ENCODE measurements around the gene GEMIN5. TPM values are rescaled to one million over a fixed set of nuclear protein-coding genes. Genes with fewer than 3 reads are reported as not detected.

Gene GEMIN5
- total and polyA plus RNA-seq, 2 of the 13 experiments (the other 11 are each of a cell fraction or from before 2014, with no cell fraction given), result 6.6 to 28.6 TPM

DNA sequence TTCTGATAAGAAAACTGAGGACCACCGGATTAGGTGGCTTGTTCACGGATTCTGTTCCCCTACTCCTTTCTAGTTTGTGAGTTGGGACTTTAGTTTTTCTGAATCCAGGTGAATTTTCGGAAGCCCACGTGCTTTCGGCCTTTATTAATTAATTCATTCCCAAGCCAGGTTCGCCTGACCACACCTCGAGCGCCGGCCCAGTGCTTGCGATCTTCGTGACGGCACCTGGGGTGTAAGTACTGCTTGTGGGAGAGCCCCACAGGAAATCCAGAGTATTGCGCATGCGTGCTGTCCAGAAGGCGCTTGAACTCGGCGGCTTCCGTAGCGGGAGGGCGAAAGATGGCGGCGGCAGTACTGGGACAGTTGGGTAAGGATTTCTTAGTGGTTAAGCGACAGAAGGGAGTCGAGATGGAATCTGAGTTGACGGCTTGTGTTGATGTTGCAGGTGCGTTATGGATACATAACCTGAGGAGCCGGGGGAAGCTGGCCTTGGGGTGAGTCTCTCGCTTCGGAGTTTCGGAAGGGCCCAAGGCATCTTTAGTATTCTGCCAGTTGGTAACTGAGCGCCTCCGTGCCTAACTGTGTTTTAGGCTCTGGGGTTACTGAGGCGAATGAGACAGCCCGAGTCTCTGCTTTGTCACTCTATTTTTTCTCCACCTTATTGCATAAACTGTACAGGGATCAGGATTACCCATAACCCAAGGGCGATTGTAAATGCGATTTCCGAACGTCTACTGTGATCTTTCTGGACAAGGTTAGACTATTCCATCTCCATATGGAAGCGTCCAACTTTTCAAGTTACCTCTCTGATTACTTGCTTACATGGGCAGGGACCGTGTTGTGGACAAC lies 3.0 kb upstream of the GEMIN5 start, which contains the start of gene MRPL22 (continued):
- TF ChIP-seq, protein P1, sequence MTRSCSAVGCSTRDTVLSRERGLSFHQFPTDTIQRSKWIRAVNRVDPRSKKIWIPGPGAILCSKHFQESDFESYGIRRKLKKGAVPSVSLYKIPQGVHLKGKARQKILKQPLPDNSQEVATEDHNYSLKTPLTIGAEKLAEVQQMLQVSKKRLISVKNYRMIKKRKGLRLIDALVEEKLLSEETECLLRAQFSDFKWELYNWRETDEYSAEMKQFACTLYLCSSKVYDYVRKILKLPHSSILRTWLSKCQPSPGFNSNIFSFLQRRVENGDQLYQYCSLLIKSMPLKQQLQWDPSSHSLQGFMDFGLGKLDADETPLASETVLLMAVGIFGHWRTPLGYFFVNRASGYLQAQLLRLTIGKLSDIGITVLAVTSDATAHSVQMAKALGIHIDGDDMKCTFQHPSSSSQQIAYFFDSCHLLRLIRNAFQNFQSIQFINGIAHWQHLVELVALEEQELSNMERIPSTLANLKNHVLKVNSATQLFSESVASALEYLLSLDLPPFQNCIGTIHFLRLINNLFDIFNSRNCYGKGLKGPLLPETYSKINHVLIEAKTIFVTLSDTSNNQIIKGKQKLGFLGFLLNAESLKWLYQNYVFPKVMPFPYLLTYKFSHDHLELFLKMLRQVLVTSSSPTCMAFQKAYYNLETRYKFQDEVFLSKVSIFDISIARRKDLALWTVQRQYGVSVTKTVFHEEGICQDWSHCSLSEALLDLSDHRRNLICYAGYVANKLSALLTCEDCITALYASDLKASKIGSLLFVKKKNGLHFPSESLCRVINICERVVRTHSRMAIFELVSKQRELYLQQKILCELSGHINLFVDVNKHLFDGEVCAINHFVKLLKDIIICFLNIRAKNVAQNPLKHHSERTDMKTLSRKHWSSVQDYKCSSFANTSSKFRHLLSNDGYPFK (CRISPR knock-in tag; IDR thresholded peaks at IDR 0.05; ENCODE audit: borderline replicate concordance), result peak; percentile 68; the same call in 1 of the 2 replicates
- TF ChIP-seq SNAPC4 (CRISPR knock-in tag; IDR thresholded peaks at IDR 0.05), result 0 out of 2 replicates have a peak, but pooled peaks have one; percentile 39
- TF ChIP-seq ZBTB10 (CRISPR knock-in tag; IDR thresholded peaks at IDR 0.05; ENCODE audit: borderline replicate concordance), result no peak; the same call in 1 of the 2 replicates
- TF ChIP-seq RCOR2 (CRISPR knock-in tag; IDR thresholded peaks at IDR 0.05), result no peak
- TF ChIP-seq ZFP62 (CRISPR knock-in tag; IDR thresholded peaks at IDR 0.05), result no peak
- no peak for TF ChIP-seq SUZ12 (IDR thresholded peaks at IDR 0.05; ENCODE audit: low read depth, low read length)
- TF ChIP-seq STAT5B (CRISPR knock-in tag; IDR thresholded peaks at IDR 0.05), result no peak
- TF ChIP-seq CEBPG (CRISPR knock-in tag; IDR thresholded peaks at IDR 0.05), result peak; percentile 32; the same call in 1 of the 2 replicates
- 0 out of 2 replicates have a peak, but pooled peaks have one; percentile 29 for TF ChIP-seq TP53 (CRISPR knock-in tag; conservative IDR thresholded peaks at IDR 0.05)
- no peak for TF ChIP-seq STAT6 (CRISPR knock-in tag; IDR thresholded peaks at IDR 0.05; ENCODE audit: borderline replicate concordance)
- peak; percentile 19; the same call in 1 of the 2 replicates for TF ChIP-seq KDM5B (CRISPR knock-in tag; IDR thresholded peaks at IDR 0.05; ENCODE audit: borderline replicate concordance)
- no peak for TF ChIP-seq RNF2 (conservative IDR thresholded peaks at IDR 0.05; ENCODE audit: low read depth)
- no peak for TF ChIP-seq ZNF816 (CRISPR knock-in tag; IDR thresholded peaks at IDR 0.05; ENCODE audit: borderline replicate concordance)
- TF ChIP-seq ZNF24 (IDR thresholded peaks at IDR 0.05), result no peak
- TF ChIP-seq ZFP37 (CRISPR knock-in tag; IDR thresholded peaks at IDR 0.05; ENCODE audit: borderline replicate concordance), result no peak

All from HepG2 (cell line).